ENCODE measurements around the gene KCNMB2.
A peak's percentile ranks its signal among the peaks of the same experiment; 100 is the strongest.
"Not testable (repeated sequence)": the region's sequence is repeated elsewhere in the genome, so short reads cannot be mapped to it uniquely, and the experiment has no call there.

Gene KCNMB2

DNA sequence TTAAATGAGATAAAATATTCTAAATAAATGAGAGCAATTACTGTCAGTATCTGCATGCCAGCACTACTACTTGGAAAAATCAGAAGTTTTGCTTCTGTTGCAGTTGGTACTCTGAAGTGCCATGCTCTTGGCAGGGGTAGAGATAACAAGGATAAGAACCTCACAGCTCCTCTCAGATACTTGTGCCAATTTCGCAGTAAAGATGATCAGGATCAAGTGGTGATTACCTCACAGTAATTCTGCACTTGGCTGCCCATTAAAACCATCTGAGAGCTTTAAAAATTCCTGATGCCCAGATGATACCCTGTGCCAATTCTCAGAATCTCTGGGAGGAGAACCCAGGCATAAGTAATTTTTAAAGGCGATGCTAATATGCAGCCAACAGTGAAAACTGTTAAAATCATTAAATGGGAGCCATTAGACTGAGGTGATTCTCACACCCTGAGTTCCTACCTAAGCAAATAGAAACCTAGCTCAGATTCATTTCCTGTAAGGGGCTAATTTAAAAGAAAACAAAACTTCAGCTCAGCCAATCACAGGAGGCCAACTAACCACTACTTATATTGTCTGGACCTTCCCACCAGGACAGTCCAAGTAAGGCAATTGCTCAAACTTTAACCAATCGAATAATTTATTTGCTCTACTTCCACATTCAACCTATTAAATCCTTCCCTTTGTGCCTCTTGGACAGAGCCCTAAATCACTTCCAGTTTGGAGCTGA lies 171.2 kb downstream of the KCNMB2 start:
- peak; percentile 89 for DNase-seq

DNA sequence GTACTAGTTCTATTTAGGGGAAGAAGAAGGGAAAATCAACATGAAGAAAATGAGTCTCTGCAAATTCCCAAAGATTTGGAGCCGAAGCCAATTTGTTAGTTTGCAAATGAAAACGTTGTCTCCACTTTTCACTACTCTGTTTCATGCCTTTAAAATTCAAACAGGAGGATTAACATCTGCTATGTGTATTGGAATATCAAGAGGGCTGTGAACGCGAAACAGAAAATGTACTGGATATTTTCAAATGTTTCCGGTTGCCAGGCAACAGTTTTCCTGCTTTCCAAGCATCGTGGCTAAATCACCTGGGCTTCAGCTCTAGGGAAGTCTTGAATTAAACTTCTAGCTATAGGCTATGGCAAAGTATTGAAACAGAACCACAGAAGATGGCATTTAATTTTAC lies 172.8 kb downstream of the KCNMB2 start:
- DNase-seq: no peak

DNA sequence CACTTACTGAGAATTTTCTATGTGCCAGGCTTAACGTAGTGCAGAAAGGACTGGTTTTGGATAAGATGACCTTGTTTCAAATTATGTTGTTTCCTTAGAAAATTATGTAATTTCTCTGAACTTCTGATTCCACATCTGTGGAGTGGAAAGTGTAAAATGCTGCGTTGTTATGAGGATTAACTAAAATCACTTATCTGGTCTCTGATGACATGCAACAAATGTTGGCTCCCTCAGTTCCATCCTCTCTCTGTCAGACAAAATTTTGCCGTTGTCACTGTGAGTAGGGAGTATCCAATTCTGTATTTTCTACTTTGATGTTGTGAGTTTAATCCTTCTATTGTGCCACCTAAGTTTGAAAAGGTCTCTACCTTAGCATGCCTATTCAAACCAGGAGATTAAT lies 175.5 kb downstream of the KCNMB2 start:
- no peak for DNase-seq

DNA sequence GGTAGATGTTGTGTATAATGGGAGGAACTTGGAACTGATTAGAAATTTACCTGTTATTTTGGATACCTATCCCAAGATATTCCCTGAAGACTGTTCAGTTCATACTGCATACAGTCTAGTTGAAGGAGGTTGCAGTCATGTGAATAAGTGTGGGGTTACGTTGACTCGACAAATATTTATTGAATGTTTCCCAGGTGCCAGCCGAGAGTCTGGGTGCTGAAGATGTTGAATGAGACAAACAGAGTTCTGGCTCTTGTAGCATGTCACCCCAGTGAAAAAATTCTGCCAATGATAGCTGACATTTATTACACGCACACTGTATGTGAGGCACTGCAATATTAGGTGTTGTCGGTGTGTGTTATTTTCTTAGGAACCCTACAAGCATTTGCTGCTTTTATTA lies 176.0 kb downstream of the KCNMB2 start:
- DNase-seq: no peak

DNA sequence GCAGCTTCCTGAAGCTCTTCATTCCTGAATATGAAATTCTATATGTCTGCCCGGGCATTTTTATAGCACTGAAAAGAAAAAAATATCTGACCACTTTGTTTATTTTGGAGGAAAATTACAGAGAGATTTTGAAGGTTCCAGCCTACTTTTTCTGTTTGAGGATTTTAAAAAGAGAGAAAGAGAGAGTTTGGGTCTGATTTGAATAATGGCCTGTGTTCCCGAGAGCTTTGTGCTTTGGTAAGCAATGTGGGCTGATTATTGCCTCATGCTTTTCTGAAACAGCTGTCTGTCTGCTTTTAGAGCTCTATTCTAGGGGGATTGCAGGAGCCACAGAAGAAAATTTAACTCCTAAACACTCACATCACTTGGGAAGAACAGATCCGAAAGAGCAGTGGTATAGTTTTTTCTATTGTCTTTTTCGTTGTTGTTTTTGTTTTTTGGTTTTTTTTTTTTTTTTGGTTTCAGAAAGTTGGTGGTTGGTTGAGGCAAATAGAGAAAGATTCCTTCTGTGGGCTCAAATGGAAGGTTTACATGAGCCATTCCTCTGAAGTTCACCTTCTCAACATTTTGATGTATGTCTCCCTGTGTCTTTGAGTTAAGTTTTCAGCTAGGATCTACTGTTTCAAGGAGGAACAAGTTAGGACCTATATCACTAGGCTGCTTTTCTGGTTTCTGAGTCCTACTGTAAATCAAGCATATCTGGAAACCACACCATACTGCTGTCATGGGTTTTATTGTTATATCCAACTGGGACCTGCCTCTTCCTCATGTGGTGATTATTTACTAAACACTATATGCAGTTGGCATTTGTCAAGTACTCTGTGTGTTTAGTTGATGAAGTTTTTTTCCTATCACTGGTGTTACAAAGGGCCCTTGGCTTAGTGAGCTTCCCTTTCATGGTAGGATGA lies 178.9 kb downstream of the KCNMB2 start:
- DNase-seq: no peak

DNA sequence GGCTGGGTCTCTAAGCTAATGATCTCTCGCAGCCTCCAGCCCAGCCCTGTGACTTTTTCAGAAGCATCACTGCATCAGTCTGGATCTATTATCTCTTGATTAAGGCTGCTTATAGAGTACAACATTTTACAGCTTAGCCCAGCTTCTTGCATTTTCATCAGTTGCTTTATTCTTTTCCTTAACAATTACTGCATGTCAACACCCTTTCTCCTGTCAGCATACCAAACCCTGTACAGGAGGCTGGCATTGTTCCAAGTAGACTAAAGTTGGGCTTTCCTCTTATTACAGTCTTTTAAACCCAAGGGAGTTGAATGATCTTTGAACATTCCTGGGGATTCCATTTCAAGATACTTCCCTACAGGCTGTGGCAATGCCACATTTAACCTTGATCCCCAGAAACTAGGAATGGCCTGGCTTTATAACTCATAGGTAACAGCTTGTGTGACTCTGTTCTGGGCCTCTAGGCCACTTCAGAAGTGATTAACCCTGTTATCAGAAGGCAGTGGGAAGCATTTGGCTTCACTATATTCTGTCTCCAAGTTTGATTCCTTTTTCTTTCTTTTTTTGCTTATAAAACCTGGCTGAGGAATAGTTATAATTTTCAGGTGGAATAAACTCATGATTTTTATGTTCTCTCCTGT lies 182.9 kb downstream of the KCNMB2 start:
- DNase-seq: peak; percentile 38

DNA sequence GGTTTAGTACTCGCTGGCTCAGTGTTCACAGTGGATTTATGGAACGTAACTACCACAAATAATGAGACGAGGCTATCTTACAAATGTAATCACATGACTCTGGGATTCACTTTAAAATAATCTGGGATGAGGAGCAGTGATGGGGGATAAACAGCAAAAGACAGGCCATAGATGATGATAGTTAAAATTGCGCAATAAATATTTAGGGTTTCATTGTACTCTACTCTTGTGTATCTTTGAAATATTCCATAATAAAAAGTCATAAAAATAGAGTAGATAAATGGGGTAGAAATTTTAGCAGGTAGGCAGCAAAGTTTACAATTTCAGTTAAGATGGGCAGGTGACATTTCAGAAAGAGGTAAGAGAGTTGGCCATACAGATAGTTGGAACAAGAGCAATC lies 196.6 kb downstream of the KCNMB2 start:
- no peak for DNase-seq

DNA sequence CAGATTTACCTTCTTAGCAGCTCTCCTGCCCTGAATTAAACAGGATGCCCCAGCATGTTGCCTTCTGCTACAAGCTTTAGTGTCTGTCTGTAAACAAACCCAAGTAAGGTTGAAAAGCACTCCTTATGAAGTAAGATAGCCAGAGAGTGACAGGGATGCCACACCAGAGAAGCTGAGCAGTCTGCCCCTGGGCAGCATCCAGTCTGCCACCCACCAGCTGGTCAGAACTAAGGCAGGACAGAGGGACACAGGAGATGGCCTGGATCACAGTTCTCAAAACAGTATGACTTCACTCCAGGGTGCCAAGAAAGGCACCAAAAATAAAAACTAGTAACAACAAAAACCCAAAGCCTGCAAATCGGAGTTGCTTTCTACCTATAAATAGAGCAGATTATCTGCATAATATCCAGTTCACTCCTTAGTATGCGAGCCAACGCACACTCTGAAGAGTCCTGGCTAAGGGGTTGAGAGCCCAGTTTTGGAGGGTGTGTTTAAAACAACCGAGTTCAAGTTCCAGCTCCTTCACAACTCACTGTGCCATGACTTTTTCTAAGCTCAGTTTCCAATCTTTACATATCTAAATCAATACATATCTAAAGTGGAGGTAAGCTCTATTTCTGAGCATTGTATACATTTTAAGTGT lies 198.9 kb downstream of the KCNMB2 start:
- DNase-seq: no peak

DNA sequence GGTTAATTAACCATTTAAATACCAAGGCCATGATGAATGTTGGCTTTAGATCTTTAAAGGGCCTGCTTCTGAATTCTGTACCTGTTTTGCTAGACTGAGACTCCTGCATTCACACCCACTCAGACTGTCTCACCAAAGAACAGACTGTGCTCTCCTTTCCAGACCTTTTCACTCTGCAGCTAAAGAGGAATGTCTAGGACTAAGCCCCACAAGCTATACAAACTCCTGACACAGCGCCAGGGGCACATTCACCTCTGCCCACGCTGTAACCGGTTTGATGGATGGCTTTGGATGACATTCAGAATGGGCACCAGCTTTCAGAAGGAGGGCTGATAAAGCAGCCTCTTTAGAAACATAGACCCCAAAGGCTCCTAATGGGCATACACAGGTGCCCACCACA lies 200.1 kb downstream of the KCNMB2 start:
- DNase-seq: no peak

DNA sequence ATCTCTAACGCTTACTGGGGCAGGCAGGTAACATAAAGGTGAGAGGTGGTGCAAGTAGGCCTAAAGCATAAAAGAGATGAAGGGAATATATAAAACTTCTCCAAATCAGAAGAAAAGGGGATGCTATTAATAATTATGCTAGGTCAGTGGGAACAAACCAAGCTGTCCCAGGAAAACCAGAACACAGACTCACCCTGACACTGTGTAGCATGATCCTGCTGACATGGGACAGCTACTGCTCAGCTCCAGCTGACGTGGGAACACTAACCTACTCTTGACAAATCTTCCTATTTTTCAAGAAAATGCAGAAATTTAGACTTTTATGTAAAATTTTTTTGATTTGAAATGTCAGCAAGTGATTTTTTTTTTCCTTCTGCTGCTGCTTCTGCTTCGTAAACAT lies 203.5 kb downstream of the KCNMB2 start:
- no peak for DNase-seq

DNA sequence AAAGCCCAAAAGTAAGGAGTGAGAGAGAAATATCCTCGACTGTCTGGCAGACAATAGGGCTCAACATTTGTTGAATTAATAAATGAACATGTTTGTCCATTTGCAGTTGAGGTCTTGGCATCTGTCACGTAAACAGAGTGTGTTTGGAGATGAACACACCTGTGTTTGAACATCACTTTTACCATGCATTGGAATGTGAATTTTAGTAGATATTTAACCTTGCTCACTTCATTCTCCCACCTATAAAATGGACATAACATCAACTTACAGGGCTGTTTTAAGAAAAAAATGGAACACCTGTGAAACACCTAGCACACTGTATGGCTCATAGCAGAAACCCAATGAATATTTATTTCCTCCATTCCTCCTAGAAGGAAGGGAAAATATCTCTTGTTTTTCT lies 204.8 kb downstream of the KCNMB2 start:
- DNase-seq: no peak

DNA sequence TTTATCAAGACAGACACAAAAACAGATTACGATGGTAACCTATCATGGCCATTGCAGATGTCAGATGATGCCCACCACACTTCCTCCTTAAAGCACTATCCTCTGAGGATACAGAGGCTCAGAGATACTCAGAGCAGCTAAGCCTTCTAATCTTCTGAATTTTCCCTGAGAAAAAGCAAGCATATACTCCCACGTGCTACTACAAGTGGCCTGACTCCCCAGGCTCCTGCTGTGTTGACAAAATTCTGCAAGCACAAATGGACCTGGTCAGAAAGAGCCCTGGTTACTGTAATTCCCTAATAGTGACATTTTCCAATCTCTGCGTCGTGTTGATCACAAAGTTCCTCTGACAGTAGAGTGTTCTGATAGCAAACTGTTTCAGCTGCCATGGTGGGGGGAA lies 207.1 kb downstream of the KCNMB2 start:
- no peak for DNase-seq

DNA sequence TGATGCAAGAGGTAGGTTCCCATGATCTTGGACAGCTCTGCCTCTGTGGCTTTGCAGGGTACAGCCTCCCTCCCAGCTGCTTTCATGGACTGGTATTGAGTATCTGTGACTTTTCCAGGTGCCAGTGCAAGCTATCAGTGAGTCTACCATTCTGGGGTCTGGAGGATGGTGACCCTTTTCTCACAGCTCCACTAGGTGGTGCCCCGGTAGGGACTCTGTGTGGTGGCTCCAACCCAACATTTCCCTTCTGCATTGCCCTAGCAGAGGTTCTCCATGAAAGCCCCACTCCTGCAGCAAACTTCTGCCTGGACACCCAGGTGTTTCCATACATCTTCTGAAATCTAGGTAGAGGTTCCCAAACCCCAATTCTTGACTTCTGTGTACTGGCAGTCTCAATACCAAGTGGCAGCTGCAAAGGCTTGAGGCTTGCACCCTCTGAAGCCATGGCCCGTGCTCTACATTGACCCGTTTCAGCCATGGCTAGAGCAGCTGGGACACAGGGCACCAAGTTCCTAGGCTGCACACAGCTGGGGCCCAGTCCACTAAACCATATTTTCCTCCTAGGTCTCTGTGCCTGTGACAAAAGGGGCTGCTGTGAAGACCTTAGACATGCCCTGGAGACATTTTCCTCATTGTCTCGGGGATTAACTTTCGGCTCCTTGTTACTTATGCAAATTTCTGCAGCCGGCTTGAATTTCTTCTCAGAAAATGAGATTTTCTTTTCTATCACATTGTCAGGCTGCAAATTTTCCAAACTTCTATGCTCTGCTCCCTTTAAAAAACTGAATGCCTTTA lies 209.8 kb downstream of the KCNMB2 start:
- DNase-seq: not testable (repeated sequence)

DNA sequence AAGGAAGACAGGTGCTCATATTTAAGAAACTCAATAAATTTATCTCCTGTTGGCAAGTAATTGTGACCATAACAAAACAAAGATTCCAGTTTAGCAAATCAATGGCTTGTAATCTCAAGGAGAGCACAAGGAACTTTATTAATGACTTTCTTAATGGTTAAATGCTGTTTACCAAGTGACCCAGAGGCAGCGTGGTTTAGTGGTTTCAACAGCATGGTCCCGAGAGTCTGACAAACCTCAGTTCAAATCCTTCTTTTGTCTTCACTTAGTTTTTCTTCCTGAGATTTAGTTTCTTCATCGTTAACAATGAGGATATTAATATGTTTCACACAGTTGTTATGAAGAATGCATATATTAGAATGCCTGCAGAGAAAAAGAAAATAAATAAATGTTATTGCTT lies 212.6 kb downstream of the KCNMB2 start:
- no peak for DNase-seq

DNA sequence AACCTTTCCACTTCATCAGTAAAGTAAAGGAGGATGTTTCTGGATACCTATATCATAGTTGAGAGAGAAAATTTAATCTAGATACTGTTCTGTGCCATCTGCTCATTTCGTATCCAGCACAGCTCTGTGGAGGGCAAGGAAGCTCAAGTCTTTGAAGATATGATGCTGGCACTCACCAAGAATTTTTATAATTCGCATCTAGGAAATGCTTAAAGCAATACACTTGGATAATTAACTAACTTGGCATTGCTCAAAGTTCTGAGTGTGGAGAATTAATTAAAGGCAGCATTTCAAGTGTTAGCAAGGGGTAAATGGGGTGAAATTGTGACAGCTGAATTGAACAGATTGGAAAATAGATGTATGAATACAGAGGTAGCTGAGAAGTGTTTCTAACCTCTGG lies 213.2 kb downstream of the KCNMB2 start:
- no peak for DNase-seq

DNA sequence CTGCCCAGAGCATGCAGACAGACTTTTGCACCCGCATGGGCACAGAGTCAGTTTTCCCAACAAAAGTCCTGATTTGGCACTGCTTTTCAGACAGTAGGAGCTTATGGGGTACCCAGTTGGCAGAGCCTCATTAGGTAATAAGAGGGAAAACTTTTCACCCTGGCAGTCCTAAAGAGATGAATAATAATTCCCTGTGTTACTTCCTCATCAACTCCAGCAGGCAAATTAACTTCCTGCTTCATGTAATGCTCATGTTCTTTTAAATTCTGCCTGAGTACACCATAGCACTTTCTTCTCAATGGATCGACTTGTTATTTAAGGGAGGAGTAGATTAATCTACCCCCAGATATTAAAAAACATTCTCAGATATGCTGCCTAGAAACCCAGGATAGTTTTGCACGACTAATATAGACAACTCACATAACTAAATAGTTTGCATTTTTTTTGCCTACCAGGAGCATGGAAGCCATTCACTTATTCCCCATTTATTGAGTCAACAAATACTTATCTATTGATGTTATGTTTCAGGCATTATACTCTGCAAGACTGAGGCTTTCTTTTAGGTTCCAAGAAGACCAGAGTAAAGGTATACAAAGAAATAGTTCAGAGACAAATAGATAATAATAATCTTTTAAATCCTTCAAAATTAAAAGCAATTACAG lies 214.5 kb downstream of the KCNMB2 start:
- no peak for DNase-seq

DNA sequence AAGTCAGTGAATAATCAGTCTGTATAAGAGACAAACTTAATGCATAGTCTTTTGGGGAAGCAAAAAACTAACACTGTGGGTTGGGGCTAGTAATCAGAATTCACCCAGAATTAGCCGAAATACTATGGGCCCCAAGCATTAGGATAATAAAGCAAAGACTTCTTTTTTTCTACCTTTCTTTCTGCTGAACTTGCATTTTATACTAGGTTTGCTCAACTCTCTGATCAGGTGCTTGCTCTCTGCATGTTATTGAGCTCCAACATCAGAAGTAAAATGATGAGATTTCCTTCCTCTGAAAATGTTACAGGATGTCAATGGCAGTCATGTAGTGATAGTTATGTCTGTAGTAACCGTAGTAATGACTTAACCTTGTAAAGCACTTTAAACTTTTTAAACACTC lies 216.6 kb downstream of the KCNMB2 start:
- DNase-seq: no peak

DNA sequence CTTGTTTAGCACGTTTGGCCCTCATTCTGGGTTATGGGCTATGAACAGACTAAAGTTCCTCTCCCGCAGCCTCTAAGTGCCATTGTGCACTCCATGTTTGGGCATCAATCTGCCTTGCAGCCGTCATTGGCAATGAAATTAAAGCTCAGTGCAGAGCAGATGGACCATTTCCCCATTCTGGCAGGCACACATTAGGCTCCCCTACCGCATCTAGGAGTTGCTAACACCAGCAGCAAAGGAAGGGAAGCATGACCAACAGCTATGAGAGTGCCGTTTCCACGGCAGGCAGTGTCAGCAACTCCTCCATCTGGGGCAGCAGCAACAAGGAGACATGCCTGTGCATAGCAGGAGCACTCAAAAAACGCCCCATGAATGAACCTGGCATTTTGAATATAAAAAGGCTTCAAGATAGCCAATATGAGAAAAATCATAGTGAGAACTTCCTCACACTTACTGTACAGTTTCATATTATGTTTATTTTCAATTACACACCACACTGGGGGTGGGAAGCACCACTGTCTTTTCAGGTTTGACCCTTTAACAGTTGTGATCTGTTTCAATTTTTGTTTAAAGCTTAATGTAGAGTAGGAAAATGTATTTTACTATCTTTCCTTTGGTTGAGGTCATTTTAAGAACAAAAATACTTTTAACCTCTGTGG lies 218.7 kb downstream of the KCNMB2 start:
- DNase-seq: peak; percentile 54

DNA sequence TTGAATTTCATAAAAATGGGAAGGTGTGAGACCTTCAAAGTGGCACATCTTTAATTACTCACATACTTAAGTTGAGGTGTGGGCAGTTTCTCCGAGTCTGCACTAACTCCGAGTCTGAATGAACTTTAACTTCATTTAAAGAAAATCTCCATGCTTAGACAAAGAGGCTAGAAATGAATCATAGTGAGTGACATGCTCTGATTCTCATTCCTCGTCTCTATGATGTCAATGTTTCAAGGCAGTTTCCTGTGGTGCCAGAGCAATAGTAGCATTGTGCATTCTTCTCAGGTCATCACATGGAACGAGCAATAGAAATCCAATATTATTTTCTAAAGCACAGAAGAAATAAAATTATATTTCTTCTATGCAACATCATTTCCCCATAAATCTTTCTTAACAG lies 224.8 kb downstream of the KCNMB2 start:
- DNase-seq: no peak

DNA sequence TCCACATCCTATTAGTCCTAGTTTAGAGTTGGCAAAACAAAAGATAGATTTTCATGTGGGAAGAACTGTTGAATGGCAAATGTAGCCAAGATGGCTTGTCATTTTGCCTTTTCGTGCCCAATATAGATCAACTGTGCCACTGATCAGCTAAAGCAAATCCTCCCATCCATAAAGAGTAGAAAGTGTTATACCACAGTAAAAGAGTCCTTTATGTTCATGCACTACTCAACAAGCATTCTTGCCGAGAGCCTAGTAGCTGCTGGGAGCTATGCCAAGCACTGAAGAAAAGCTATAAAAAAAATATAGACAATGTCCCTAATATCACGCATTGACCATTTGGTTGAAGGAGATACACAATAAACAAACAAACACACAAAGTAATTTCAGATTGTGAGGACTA lies 225.2 kb downstream of the KCNMB2 start:
- DNase-seq: no peak

DNA sequence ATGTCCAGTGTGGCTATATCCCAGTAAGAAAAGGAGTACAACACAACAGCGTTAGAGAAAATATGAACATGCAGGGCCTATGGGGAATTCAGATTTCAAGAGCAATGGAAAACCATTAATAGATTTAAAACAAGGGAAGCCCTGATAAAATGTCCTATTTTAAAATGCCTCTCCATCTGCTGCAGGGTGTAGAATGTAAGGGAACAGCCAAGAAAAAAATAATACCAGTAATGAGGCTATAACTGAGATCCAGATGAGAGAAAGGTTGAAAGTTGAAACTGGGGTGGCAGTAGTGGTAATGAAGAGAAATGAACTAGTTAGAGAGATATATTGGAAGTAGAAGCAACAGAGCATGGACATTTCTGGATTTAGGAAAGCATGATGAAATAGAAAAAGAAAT lies 226.1 kb downstream of the KCNMB2 start:
- DNase-seq: no peak
